ENCODE measurements around the gene PAQR4.
"Not testable (repeated sequence)": the region's sequence is repeated elsewhere in the genome, so short reads cannot be mapped to it uniquely, and the experiment has no call there.

Gene PAQR4

GRCh38 chr16:2933136-2933535, 36.0 kb upstream of the PAQR4 start:
- DNase-seq (ENCODE audit: low spot score in 2 of 2) = no peak
- H3K9me3 ChIP-seq = no peaks in the 10 kb centered on the region
- H3K4me3 ChIP-seq = no peak overlapping the region
- H3K36me3 ChIP-seq (replicated peaks) = peaks cover 9% of the 10 kb centered on the region
- H3K4me1 ChIP-seq = no peaks in the 10 kb centered on the region
- H3K27me3 ChIP-seq (ENCODE audit: low read depth) = no peaks in the 10 kb centered on the region
- in situ Hi-C loops (cut with MboI; ENCODE audit: low sequenced_read_pairs) = no loop called here

DNA sequence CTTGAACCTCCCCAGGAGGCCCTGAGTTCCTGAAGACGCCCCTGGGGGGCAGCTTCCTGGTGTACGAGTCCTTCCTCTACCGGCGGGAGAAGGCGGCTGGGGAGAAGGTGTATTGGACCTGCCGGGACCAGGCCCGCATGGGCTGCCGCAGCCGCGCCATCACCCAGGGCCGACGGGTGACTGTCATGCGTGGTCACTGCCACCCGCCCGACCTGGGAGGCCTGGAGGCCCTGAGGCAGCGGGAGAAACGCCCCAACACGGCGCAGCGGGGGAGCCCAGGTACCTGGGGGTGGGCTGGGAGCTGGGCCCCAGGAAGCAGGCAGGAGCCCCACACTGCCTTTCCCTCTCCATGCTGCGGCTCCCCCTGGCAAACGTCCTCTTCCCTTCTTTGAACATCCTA, 35.4 kb upstream of the PAQR4 start:
- peaks cover 11% of the 10 kb centered on the region for H3K36me3 ChIP-seq (replicated peaks)
- H3K4me1 ChIP-seq = no peaks in the 10 kb centered on the region
- no peaks in the 10 kb centered on the region for H3K9me3 ChIP-seq
- in situ Hi-C loops (cut with MboI; ENCODE audit: low sequenced_read_pairs) = no loop called here
- H3K27me3 ChIP-seq (ENCODE audit: low read depth) = no peaks in the 10 kb centered on the region
- no peak overlapping the region for H3K4me3 ChIP-seq
- no peak for DNase-seq (ENCODE audit: low spot score in 2 of 2)

- Histone ChIP-seq H3K9me3 (no peaks in the 10 kb centered on the region), H3K4me3 (no peak overlapping the region), H3K27me3 (ENCODE audit: low read depth) (no peaks in the 10 kb centered on the region), H3K4me1 (no peaks in the 10 kb centered on the region), H3K36me3 (replicated peaks) (peaks cover 16% of the 10 kb centered on the region)
- no peak for DNase-seq (ENCODE audit: low spot score in 2 of 2)
- in situ Hi-C loops (cut with MboI; ENCODE audit: low sequenced_read_pairs) = no loop called here
Measured at GRCh38 chr16:2934450-2934849, 34.7 kb upstream of the PAQR4 start.

- Histone ChIP-seq H3K4me3 (no peak overlapping the region), H3K9me3 (no peaks in the 10 kb centered on the region), H3K36me3 (replicated peaks) (peaks cover 26% of the 10 kb centered on the region), H3K27me3 (ENCODE audit: low read depth) (no peaks in the 10 kb centered on the region), H3K4me1 (no peaks in the 10 kb centered on the region)
- DNase-seq (ENCODE audit: low spot score in 2 of 2) = no peak
- in situ Hi-C loops (cut with MboI; ENCODE audit: low sequenced_read_pairs) = no loop called here
Measured at GRCh38 chr16:2936436-2937011, 32.6 kb upstream of the PAQR4 start.

- H3K36me3 ChIP-seq (replicated peaks) = peaks cover 26% of the 10 kb centered on the region
- no peak overlapping the region for H3K4me3 ChIP-seq
- H3K9me3 ChIP-seq = no peaks in the 10 kb centered on the region
- no peaks in the 10 kb centered on the region for H3K4me1 ChIP-seq
- no peaks in the 10 kb centered on the region for H3K27me3 ChIP-seq (ENCODE audit: low read depth)
- in situ Hi-C loops (cut with MboI; ENCODE audit: low sequenced_read_pairs) = no loop called here
- DNase-seq (ENCODE audit: low spot score in 2 of 2) = no peak
Measured at GRCh38 chr16:2937170-2937569, 32.0 kb upstream of the PAQR4 start.

GRCh38 chr16:2938206-2938605, 30.9 kb upstream of the PAQR4 start:
- DNase-seq (ENCODE audit: low spot score in 2 of 2) = no peak
- no peak overlapping the region for H3K4me3 ChIP-seq
- H3K36me3 ChIP-seq (replicated peaks) = peaks cover 26% of the 10 kb centered on the region
- H3K27me3 ChIP-seq (ENCODE audit: low read depth) = no peaks in the 10 kb centered on the region
- in situ Hi-C loops (cut with MboI; ENCODE audit: low sequenced_read_pairs) = no loop called here
- H3K4me1 ChIP-seq = no peaks in the 10 kb centered on the region
- H3K9me3 ChIP-seq = no peaks in the 10 kb centered on the region

DNA sequence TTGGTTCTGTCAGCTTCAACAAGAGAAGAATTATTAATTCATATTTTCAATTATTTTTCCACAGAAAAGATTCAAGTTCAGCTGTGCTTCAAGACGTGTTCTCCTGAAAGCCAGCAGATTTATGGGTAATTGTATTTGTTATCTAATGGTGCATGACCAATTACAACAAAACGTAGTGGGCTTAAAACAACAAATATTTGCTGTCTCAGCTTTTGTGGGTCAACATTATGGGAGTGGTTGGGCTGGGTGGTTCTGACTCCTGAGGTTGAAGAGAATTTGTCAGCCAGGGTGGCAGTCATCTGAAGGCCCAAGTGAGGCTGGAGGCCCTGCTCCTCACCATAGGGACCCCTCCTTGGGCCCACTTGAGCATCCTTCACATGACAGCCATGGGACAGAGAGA, 29.2 kb upstream of the PAQR4 start:
- H3K4me1 ChIP-seq = no peaks in the 10 kb centered on the region

DNA sequence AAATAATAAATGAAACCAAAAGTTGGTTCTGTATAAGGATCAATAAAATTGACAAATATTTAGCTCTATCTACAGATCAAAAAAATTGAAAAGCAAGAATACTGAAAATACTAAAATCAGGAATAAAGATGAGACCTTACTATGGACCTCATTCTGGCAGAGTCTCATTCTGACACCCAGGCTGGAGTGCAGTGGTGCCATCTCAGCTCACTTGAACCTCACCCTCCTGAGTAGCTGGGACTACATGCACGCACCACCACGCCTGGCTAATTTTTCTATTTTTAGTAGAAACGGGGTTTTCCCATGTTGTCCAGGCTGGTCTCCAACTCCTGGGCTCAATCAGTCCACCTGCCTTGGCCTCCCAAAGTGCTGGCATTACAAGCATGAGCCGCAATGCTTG, 27.1 kb upstream of the PAQR4 start:
- H3K36me3 ChIP-seq (replicated peaks) = peaks cover 19% of the 10 kb centered on the region
- H3K27me3 ChIP-seq (ENCODE audit: low read depth) = no peaks in the 10 kb centered on the region
- no peaks in the 10 kb centered on the region for H3K4me1 ChIP-seq
- H3K4me3 ChIP-seq = no peak overlapping the region
- no peaks in the 10 kb centered on the region for H3K9me3 ChIP-seq
- DNase-seq (ENCODE audit: low spot score in 2 of 2) = no peak
- in situ Hi-C loops (cut with MboI; ENCODE audit: low sequenced_read_pairs) = no loop called here

More for the DNA sequence above, 29.2 kb upstream of the PAQR4 start:
- H3K9me3 ChIP-seq = no peaks in the 10 kb centered on the region
- in situ Hi-C loops (cut with MboI; ENCODE audit: low sequenced_read_pairs) = no loop called here
- peaks cover 22% of the 10 kb centered on the region for H3K36me3 ChIP-seq (replicated peaks)
- H3K4me3 ChIP-seq = no peak overlapping the region
- no peaks in the 10 kb centered on the region for H3K27me3 ChIP-seq (ENCODE audit: low read depth)
- DNase-seq (ENCODE audit: low spot score in 2 of 2) = no peak

DNA sequence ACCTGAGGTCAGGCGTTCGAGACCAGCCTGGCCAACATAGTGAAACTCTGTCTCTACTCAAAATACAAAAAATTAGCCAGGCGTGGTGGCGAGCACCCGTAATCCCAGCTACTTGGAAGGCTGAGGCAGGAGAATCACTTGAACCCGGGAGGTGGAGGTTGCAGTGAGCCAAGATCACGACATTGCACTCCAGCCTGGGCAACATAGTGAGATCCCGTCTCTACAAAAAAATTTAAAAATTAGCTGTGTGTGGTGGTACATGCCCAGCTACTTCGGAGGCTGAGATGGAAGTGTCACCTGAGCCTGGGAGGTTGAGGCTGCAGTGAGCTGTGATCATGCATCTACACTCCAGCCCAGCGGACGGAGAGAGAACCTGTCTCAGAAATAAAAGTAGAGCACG, 25.4 kb upstream of the PAQR4 start:
- DNase-seq (ENCODE audit: low spot score in 2 of 2); H3K4me3 ChIP-seq; H3K9me3 ChIP-seq; H3K4me1 ChIP-seq; H3K27me3 ChIP-seq (ENCODE audit: low read depth); in situ Hi-C loops (cut with MboI; ENCODE audit: low sequenced_read_pairs): not testable (repeated sequence)
- H3K36me3 ChIP-seq (replicated peaks) = peaks cover 15% of the 10 kb centered on the region

- no peak for DNase-seq (ENCODE audit: low spot score in 2 of 2)
- Histone ChIP-seq H3K9me3 (no peaks in the 10 kb centered on the region), H3K36me3 (replicated peaks) (no peaks in the 10 kb centered on the region; the same call in 1 of the 2 replicates), H3K27me3 (ENCODE audit: low read depth) (no peaks in the 10 kb centered on the region), H3K4me3 (no peak overlapping the region), H3K4me1 (no peaks in the 10 kb centered on the region)
- in situ Hi-C loops (cut with MboI; ENCODE audit: low sequenced_read_pairs) = no loop called here
Measured at GRCh38 chr16:2946649-2947048, 22.5 kb upstream of the PAQR4 start.

GRCh38 chr16:2948807-2949704, 20.1 kb upstream of the PAQR4 start:
- DNase-seq (ENCODE audit: low spot score in 2 of 2) = no peak
- H3K4me1 ChIP-seq = no peaks in the 10 kb centered on the region
- no peak overlapping the region for H3K4me3 ChIP-seq
- H3K36me3 ChIP-seq (replicated peaks) = no peaks in the 10 kb centered on the region
- H3K27me3 ChIP-seq (ENCODE audit: low read depth) = no peaks in the 10 kb centered on the region
- in situ Hi-C loops (cut with MboI; ENCODE audit: low sequenced_read_pairs) = no loop called here
- H3K9me3 ChIP-seq = no peaks in the 10 kb centered on the region

- DNase-seq (ENCODE audit: low spot score in 2 of 2) = no peak
- in situ Hi-C loops (cut with MboI; ENCODE audit: low sequenced_read_pairs) = no loop called here
- no peak overlapping the region for H3K4me3 ChIP-seq
- no peaks in the 10 kb centered on the region for H3K36me3 ChIP-seq (replicated peaks)
- H3K4me1 ChIP-seq = no peaks in the 10 kb centered on the region
- H3K27me3 ChIP-seq (ENCODE audit: low read depth) = no peaks in the 10 kb centered on the region
- H3K9me3 ChIP-seq = no peaks in the 10 kb centered on the region
Measured at GRCh38 chr16:2949705-2950352, 19.3 kb upstream of the PAQR4 start.

DNA sequence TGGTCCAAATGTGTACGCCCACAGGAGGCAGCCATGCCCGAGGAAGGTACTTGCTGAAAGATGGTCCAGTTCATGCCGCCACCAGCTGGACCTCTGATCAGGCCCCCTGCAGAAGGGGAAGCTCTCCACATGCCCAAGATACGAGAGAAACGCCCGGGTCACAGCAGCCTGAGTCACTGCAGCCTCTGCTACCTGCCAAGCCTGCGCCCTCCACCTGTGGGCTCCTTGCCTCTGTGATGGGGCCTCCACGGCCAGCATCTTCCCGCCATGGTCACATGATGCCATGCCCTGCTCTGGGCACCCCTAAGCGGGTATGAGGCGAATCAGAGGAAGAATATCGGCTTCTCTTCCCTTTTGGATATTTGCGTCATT, 18.8 kb upstream of the PAQR4 start:
- Histone ChIP-seq H3K27me3 (ENCODE audit: low read depth) (no peaks in the 10 kb centered on the region), H3K9me3 (no peaks in the 10 kb centered on the region), H3K4me3 (no peak overlapping the region), H3K36me3 (replicated peaks) (no peaks in the 10 kb centered on the region), H3K4me1 (no peaks in the 10 kb centered on the region)
- in situ Hi-C loops (cut with MboI; ENCODE audit: low sequenced_read_pairs) = no loop called here
- DNase-seq (ENCODE audit: low spot score in 2 of 2) = no peak

- DNase-seq (ENCODE audit: low spot score in 2 of 2) = no peak
- no peaks in the 10 kb centered on the region for H3K36me3 ChIP-seq (replicated peaks)
- H3K27me3 ChIP-seq (ENCODE audit: low read depth) = no peaks in the 10 kb centered on the region
- H3K9me3 ChIP-seq = no peaks in the 10 kb centered on the region
- no peak overlapping the region for H3K4me3 ChIP-seq
- H3K4me1 ChIP-seq = no peaks in the 10 kb centered on the region
- in situ Hi-C loops (cut with MboI; ENCODE audit: low sequenced_read_pairs) = no loop called here
Measured at GRCh38 chr16:2950773-2951172, 18.4 kb upstream of the PAQR4 start.

All from HAP-1 (cell line).